Measurements from ENCODE around the gene NEURL1.

The NEURL1 gene

GRCh38 chr10:103534621-103535498 lies 41.4 kb downstream of the NEURL1 start:
- TF ChIP-seq, protein P1, sequence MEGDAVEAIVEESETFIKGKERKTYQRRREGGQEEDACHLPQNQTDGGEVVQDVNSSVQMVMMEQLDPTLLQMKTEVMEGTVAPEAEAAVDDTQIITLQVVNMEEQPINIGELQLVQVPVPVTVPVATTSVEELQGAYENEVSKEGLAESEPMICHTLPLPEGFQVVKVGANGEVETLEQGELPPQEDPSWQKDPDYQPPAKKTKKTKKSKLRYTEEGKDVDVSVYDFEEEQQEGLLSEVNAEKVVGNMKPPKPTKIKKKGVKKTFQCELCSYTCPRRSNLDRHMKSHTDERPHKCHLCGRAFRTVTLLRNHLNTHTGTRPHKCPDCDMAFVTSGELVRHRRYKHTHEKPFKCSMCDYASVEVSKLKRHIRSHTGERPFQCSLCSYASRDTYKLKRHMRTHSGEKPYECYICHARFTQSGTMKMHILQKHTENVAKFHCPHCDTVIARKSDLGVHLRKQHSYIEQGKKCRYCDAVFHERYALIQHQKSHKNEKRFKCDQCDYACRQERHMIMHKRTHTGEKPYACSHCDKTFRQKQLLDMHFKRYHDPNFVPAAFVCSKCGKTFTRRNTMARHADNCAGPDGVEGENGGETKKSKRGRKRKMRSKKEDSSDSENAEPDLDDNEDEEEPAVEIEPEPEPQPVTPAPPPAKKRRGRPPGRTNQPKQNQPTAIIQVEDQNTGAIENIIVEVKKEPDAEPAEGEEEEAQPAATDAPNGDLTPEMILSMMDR (conservative IDR thresholded peaks at IDR 0.05; ENCODE audit: low read depth, low read length) = no peak
- DNase-seq (ENCODE audit: low read depth) = no peak
- no peak overlapping the region for H3K4me3 ChIP-seq (ENCODE audit: low read depth, low read length)

DNA sequence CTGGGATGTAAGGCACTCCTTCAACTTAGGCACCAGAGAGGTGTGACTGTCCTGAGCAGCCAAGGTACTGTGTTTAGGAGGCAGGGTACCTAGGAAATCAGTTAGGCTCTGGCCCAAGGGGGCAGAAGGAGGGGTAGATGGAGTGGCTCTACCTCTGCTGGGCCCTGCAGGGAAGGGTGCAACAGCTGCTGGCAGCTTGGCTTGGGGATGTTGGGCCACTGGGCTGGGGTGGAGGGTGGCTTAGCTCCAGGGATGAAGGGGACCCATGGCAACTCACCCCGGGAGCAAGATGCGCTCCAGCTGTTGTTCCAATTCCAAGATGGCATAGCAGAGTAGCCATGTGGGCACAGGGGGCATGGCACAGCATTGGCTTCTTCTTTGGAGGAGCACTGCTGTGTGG lies 42.1 kb downstream of the NEURL1 start:
- H3K4me3 ChIP-seq (ENCODE audit: low read depth, low read length) = no peak overlapping the region
- TF ChIP-seq, protein P1 (conservative IDR thresholded peaks at IDR 0.05; ENCODE audit: low read depth, low read length) = no peak
- no peak for DNase-seq (ENCODE audit: low read depth)

GRCh38 chr10:103539751-103540150 lies 46.2 kb downstream of the NEURL1 start:
- H3K4me3 ChIP-seq (ENCODE audit: low read depth, low read length) = no peak overlapping the region
- TF ChIP-seq, protein P1 (conservative IDR thresholded peaks at IDR 0.05; ENCODE audit: low read depth, low read length) = no peak
- DNase-seq (ENCODE audit: low read depth) = no peak

GRCh38 chr10:103540722-103541121 lies 47.2 kb downstream of the NEURL1 start:
- TF ChIP-seq, protein P1 (conservative IDR thresholded peaks at IDR 0.05; ENCODE audit: low read depth, low read length) = no peak
- DNase-seq (ENCODE audit: low read depth) = peak; percentile 17
- H3K4me3 ChIP-seq (ENCODE audit: low read depth, low read length) = no peak overlapping the region

DNA sequence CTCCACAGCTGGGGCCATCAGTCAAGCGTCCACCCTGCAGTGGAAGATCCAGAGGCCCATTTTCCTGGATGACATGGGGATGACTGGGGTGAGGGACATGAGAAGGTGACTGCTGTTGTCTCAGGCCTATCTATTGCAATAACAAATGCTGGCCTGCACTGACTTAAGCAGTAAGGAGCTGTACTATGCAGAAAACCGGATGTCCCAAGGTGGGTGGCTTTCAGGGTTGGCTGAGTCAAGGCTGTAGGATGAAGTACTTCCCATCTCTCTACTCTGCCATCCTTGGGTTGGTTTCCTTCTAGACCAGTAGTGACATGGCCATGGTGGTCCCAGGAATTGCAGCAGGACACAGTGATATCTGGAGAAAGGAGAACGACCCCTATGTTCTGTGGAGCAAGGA lies 48.1 kb downstream of the NEURL1 start:
- no peak overlapping the region for H3K4me3 ChIP-seq (ENCODE audit: low read depth, low read length)

DNA sequence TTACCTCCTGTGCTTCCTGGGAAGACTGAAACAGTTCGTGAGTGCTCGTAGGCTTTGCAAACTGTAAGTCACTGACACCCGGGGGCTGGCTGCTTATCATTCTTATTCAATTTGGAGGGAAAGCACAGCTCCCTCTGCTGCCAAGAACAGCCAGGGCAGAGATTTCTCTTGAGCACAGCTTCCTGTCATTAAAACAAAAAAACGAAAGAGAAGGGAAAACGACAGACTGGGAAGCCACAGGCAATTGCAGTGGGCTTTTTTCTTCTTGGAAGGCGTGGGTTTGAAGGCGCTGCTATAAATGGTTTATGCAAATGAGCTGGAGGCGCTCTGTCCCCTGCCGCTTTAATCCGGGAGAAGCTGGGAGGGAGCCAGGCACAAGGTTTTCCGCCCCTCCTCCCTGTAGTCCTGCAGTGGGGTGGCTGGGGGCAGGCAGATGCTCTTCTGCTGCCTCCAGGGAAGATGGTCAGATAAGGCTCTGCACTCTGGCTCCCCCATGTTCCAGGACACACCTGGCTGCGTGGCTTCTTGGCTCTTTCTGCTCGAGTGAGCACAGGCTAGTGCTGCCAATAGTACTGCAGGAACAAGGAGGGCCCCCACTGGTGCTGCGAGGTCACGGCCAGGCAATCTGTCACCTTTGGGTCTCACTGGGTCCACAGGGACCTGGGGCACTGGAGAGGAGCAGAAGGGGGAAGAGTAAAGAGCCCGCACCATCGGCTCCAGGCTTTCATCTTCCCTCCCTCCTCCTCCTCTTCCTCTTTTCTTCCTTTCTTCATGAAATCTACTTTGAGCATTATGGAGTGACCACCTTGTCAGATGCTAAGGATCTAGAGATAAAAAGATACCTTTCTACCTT lies 49.5 kb downstream of the NEURL1 start:
- DNase-seq (ENCODE audit: low read depth) = peak; percentile 66
- H3K4me3 ChIP-seq (ENCODE audit: low read depth, low read length) = peak overlapping the region; percentile 3
- TF ChIP-seq, protein P1 (conservative IDR thresholded peaks at IDR 0.05; ENCODE audit: low read depth, low read length) = peak; percentile 77

More for the DNA sequence above, 48.1 kb downstream of the NEURL1 start:
- DNase-seq (ENCODE audit: low read depth) = no peak
- TF ChIP-seq, protein P1 (conservative IDR thresholded peaks at IDR 0.05; ENCODE audit: low read depth, low read length) = no peak
